Activated naive CD8-positive, alpha-beta T cell treated with anti-CD3 and anti-CD28 coated beads for 36 hours (primary cell): ENCODE data around the gene DNAJB7. TPM values are rescaled to one million over a fixed set of nuclear protein-coding genes. Genes with fewer than 3 reads are reported as not detected.
"Not testable (repeated sequence)": the region's sequence is repeated elsewhere in the genome, so short reads cannot be mapped to it uniquely, and the experiment has no call there.

Experiments
- DNase-seq: peaks from one replicate; pipeline ENCODE4 v3.0.0; 2021
- H3K27ac Mint-ChIP-seq: one replicate; pipeline ENCODE4 v1.8.0; 2022; ENCODE audit warnings: mild to moderate bottlenecking, moderate library complexity, mixed read lengths
- H3K27me3 Mint-ChIP-seq: one replicate; pipeline ENCODE4 v1.8.0; 2022; ENCODE audit warnings: mild to moderate bottlenecking, mixed read lengths
- H3K36me3 Mint-ChIP-seq: one replicate; pipeline ENCODE4 v1.8.0; 2021; ENCODE audit warnings: mild to moderate bottlenecking, mixed read lengths
- H3K4me1 Mint-ChIP-seq: one replicate; pipeline ENCODE4 v1.8.0; 2021; ENCODE audit warnings: mixed read lengths
- H3K4me3 Mint-ChIP-seq: one replicate; pipeline ENCODE4 v1.8.0; 2022; ENCODE audit warnings: mild to moderate bottlenecking, moderate library complexity, mixed read lengths
- H3K9me3 Mint-ChIP-seq: one replicate; pipeline ENCODE4 v1.8.0; 2022; ENCODE audit warnings: mixed read lengths
- total RNA-seq, 2 experiments: library from RNA; stranded (reverse); gene quantifications; one replicate each; pipeline ENCODE4 v1.2.3, GENCODE V29; 2021

DNAJB7 gene
- total RNA-seq, 2 experiments from 2014 or later: not detected

DNA sequence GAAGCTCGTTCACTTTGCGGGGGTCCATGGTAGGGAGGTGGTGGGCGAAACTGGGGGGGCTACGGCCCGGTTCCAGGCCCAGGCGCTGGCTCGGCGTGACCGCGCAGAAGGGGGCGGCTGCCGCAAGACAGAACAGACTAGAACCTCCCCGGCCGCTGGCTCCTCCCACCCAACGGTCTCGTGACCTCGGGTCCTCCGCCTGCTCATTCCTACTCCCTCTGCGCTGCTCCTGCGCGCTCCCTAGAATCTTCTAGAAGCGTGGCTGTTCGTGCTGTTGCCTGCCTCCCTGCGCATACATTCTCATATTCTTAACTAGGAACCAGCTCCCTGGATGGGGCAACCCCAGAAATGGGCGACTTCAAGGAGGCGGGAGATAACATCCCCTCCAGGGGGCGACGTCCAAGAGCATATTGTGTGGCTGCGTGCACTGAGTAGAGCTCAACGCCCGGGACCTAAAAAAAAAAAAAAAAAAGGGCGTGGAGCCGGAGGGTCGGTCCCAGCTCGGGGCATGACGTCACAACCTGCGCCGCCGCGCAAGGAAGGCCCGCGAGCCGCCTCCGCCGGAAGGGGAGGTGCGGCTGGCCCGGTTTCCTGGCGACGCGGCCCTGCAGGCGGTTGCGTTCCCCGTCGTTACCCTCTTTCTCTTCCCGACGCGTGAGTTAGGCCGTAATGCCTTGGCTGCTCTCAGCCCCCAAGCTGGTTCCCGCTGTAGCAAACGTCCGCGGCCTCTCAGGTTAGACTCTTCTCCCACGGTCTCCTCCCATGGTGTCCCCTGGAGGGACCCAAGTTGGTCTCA, 5.2 kb downstream of the DNAJB7 start, which contains the start of the genes ST13 and XPNPEP3:
ST13 (minus strand) TSS at position 127 of the 796 bp plus-strand sequence; CDS start at position 28, 99 bp downstream.
XPNPEP3 (plus strand) TSS at position 636 of the 796 bp plus-strand sequence; CDS start at position 670, 34 bp downstream.
- no peaks in the 10 kb centered on the region for H3K9me3 Mint-ChIP-seq
- peaks cover 39% of the 10 kb centered on the region for H3K4me1 Mint-ChIP-seq
- H3K36me3 Mint-ChIP-seq: peaks cover 12% of the 10 kb centered on the region
- no peaks in the 10 kb centered on the region for H3K27me3 Mint-ChIP-seq
- H3K4me3 Mint-ChIP-seq: peak within 1 kb of the TSS; percentile 99
- peak within 1 kb of the TSS; percentile 100 for H3K27ac Mint-ChIP-seq
- DNase-seq: peak; percentile 98

- no peak for DNase-seq
- no peaks in the 10 kb centered on the region for H3K27me3 Mint-ChIP-seq
- H3K9me3 Mint-ChIP-seq: no peaks in the 10 kb centered on the region
- H3K4me3 Mint-ChIP-seq: peak overlapping the region; percentile 99
- H3K27ac Mint-ChIP-seq: peak overlapping the region; percentile 100
- peaks cover 10% of the 10 kb centered on the region for H3K36me3 Mint-ChIP-seq
- peaks cover 44% of the 10 kb centered on the region for H3K4me1 Mint-ChIP-seq
Measured at GRCh38 chr22:40855979-40856512, 5.9 kb downstream of the DNAJB7 start.

DNA sequence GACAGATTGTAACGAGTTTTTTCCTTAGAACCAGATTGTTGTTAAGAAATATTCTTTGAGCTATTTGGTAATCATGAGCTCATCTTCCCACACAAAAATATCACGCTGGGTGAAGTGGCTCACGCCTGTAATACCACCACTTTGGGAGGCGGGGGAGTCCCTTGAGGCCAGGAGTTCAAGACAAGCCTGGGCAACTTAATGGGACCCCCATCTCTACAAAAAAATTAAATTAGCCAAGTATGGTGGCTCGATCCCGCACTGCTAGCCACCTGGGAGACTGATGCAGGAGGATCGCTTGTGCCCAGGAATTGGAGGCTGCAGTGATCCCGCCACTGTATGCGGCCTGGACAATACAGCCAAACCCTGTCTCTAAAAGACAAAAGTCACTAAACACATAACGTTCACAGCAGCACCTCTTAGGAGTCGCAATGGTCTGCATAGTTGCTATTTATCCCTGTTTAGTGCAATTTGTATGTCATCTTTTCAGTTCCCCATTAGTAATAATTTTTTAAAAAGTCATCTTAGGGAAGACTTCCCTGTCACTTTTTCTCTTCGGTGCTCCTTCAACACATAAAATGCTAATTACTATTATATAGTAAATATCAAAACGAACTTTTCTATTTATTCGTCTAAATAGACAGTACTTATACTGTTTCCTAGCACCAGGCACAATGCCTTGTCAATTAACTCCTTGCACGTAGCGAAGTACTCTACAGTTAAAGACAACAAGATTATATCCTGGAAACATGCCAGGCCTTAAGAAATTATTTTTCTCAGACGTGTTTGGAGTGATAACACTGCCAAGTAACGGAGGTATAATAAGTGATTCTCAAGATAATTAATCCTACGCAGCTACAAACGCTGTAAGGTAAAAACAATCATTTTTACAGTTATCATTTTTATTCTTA, 6.6 kb downstream of the DNAJB7 start:
- peak; percentile 13 for DNase-seq
- Mint-ChIP-seq H3K27me3 (no peaks in the 10 kb centered on the region), H3K27ac (peak overlapping the region; percentile 71), H3K36me3 (peaks cover 10% of the 10 kb centered on the region), H3K9me3 (no peaks in the 10 kb centered on the region), H3K4me1 (peaks cover 46% of the 10 kb centered on the region), H3K4me3 (peak overlapping the region; percentile 99)

GRCh38 chr22:40853961-40854360, 8.0 kb downstream of the DNAJB7 start:
- Mint-ChIP-seq H3K9me3 (no peaks in the 10 kb centered on the region), H3K4me1 (peaks cover 48% of the 10 kb centered on the region), H3K36me3 (peaks cover 12% of the 10 kb centered on the region), H3K27me3 (no peaks in the 10 kb centered on the region), H3K4me3 (peak overlapping the region; percentile 70), H3K27ac (peak overlapping the region; percentile 63)
- no peak for DNase-seq

- no peak for DNase-seq
- H3K27me3 Mint-ChIP-seq: no peaks in the 10 kb centered on the region
- H3K4me1 Mint-ChIP-seq: peaks cover 45% of the 10 kb centered on the region
- H3K9me3 Mint-ChIP-seq: no peaks in the 10 kb centered on the region
- peak overlapping the region; percentile 70 for H3K4me3 Mint-ChIP-seq
- H3K36me3 Mint-ChIP-seq: peaks cover 14% of the 10 kb centered on the region
- H3K27ac Mint-ChIP-seq: peak overlapping the region; percentile 63
Measured at GRCh38 chr22:40853333-40853732, 8.6 kb downstream of the DNAJB7 start.

DNA sequence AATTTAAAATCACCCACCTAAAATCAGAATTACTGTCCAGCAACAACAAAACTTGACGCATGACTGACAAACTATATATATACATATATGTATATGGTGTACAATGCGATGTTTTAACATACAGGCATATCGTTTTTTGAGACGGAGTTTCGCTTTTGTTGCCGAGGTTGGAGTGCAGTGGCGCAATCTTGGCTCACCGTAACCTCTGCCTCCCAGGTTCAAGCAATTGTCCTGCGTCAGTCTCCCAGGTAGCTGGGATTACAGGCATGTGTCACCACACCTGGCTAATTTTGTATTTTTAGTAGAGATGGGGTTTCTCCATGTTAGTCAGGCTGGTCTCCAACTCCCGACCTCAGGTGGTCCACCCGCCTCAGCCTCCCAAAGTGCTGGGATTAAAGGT, 16.1 kb downstream of the DNAJB7 start:
- peaks cover 21% of the 10 kb centered on the region for H3K36me3 Mint-ChIP-seq

GRCh38 chr22:40844951-40845350, 17.0 kb downstream of the DNAJB7 start:
- Mint-ChIP-seq H3K9me3 (no peaks in the 10 kb centered on the region), H3K27me3 (no peaks in the 10 kb centered on the region), H3K27ac (no peak overlapping the region), H3K4me3 (no peak overlapping the region), H3K4me1 (peaks cover 19% of the 10 kb centered on the region), H3K36me3 (peaks cover 25% of the 10 kb centered on the region)
- DNase-seq: no peak

More for the DNA sequence above, 16.1 kb downstream of the DNAJB7 start:
- H3K4me3 Mint-ChIP-seq, H3K9me3 Mint-ChIP-seq, H3K27me3 Mint-ChIP-seq, DNase-seq, H3K27ac Mint-ChIP-seq: not testable (repeated sequence)
- H3K4me1 Mint-ChIP-seq: peaks cover 19% of the 10 kb centered on the region

DNA sequence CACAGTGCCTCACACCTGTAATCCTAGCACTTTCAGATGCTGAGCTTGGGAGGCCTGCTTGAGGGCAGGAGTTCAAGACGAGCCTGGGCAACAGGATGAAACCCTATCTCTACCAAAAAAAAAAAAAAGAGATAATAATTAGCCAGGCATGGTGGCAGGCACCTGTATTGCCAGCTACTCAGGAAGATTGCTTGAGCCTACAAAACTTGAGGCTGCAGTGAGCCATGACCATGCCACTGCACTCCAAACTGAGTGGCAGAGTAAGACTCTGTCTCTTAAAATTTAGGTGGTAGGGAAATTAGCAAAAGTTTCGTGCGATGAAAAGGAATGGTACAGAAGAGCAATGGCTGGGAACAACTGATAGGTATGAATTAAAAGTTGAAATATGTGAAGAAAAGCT, 23.4 kb downstream of the DNAJB7 start:
- no peak for DNase-seq
- Mint-ChIP-seq H3K36me3 (peaks cover 13% of the 10 kb centered on the region), H3K27me3 (no peaks in the 10 kb centered on the region), H3K27ac (peak overlapping the region; percentile 67), H3K4me1 (peaks cover 14% of the 10 kb centered on the region), H3K4me3 (no peak overlapping the region), H3K9me3 (no peaks in the 10 kb centered on the region)

GRCh38 chr22:40834619-40835018, 27.3 kb downstream of the DNAJB7 start:
- H3K4me3 Mint-ChIP-seq: no peak overlapping the region
- peaks cover 5% of the 10 kb centered on the region for H3K4me1 Mint-ChIP-seq
- H3K9me3 Mint-ChIP-seq: no peaks in the 10 kb centered on the region
- H3K36me3 Mint-ChIP-seq: peaks cover 12% of the 10 kb centered on the region
- no peak overlapping the region for H3K27ac Mint-ChIP-seq
- DNase-seq: no peak
- no peaks in the 10 kb centered on the region for H3K27me3 Mint-ChIP-seq

DNA sequence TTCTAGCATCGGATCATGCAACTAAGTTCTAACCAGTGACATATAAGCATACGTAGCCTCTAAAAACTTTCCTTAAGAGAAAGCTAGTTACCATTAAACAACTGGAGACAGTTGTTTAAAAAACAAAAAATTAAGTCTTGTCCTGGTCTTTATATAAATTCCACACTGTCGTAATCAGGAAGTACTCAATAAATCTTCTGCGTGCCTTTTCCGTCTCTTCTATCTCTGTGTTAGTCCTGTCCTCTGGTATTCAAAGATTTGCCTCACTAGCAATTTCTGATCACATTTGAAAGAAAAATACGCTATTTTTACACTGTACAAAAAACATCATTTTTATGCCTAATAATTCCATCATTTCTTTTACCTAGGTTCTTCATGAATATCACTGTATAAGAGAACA, 32.8 kb downstream of the DNAJB7 start:
- Mint-ChIP-seq H3K27ac (no peak overlapping the region), H3K4me1 (no peaks in the 10 kb centered on the region), H3K4me3 (no peak overlapping the region), H3K27me3 (no peaks in the 10 kb centered on the region), H3K36me3 (peaks cover 17% of the 10 kb centered on the region), H3K9me3 (no peaks in the 10 kb centered on the region)
- DNase-seq: no peak

DNA sequence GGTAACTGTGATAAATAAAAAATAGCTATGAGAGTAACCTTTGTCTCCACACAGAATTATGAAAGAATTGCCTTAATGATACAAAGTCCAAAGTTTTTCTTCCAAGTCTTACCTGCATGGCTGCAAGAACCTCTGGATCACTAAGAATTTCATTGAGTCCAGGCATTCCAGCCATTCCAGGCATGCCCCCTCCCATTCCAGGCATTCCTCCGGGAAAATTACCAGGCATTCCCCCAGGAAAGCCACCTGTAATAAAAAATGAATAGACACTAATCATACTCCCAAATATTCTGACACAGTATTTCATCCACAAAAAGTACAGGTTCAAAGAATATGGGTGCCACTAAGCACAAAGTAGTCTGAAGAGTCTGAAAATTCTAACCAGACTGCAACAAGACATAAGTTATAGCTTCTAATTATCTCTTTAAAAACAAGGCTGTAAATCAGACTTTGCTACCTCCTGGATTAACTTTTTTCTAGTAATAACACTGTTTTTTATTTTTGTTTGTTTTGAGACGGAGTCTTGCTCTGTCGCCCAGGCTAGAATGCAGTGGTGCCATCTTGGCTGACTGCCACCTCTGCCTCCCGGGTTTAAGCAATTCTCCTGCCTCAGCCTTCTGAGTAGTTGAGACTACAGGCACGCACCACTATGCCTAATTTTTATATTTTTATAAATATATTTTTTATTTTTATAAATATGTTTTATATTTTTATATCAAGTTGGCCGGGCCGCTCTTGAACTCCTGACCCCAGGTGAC, 34.8 kb downstream of the DNAJB7 start:
- H3K9me3 Mint-ChIP-seq: no peaks in the 10 kb centered on the region
- no peaks in the 10 kb centered on the region for H3K4me1 Mint-ChIP-seq
- H3K27ac Mint-ChIP-seq: no peak overlapping the region
- H3K36me3 Mint-ChIP-seq: peaks cover 12% of the 10 kb centered on the region
- H3K27me3 Mint-ChIP-seq: no peaks in the 10 kb centered on the region
- DNase-seq: no peak
- H3K4me3 Mint-ChIP-seq: no peak overlapping the region

DNA sequence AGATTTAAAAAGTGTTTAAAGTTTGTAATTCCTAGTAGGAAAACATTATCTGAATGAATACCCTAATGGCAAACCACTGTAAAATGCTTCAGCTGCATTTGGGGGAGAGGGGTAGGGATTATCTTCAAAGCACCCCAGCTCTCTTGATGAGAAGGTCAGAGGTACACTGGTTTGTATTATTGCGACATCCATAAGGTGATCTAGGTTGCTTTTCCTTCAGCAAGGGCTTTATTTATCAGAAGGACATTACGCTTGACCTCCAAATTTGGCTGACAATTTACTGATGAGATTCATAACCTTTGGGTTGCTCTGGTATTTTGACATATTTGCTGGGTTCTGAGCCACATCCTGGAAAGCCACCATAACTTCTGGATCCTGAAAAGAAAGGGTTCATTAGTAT, 35.6 kb downstream of the DNAJB7 start:
- peaks cover 12% of the 10 kb centered on the region for H3K36me3 Mint-ChIP-seq
- H3K9me3 Mint-ChIP-seq, DNase-seq, H3K27ac Mint-ChIP-seq, H3K4me1 Mint-ChIP-seq, H3K4me3 Mint-ChIP-seq, H3K27me3 Mint-ChIP-seq: not testable (repeated sequence)

GRCh38 chr22:40823426-40823825, 38.5 kb downstream of the DNAJB7 start:
- H3K27me3 Mint-ChIP-seq: no peaks in the 10 kb centered on the region
- H3K4me1 Mint-ChIP-seq: peaks cover 8% of the 10 kb centered on the region
- H3K4me3 Mint-ChIP-seq: no peak overlapping the region
- DNase-seq: no peak
- H3K27ac Mint-ChIP-seq: no peak overlapping the region
- H3K36me3 Mint-ChIP-seq: peaks cover 5% of the 10 kb centered on the region
- H3K9me3 Mint-ChIP-seq: no peaks in the 10 kb centered on the region

DNA sequence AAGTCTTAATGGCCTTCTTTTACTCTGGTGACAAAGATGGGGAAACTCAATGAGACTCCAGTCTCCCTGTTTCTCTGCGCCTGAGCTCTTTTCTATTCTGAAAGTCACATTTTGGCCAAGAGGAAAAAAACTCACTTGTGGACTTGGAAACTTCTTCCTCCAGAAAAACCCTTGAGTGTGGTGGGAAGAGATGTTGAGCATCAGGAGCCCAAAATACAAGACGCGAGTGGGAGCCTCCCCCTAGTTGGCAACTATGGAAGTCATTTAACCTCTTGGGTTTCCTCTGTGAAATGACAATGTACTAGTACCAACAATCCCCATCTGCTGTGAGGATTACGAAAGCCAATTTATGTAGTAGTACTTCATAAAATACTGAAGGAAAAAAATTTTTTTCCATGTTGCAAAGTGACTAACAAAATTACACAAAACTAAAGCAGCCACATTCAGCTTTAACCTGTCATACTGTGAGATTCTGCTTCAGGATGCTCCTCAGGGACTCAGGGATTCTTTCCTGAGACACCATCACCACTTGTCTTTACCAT, 42.2 kb downstream of the DNAJB7 start:
- Mint-ChIP-seq H3K4me1 (peaks cover 29% of the 10 kb centered on the region), H3K27ac (peak overlapping the region; percentile 73), H3K36me3 (peaks cover 26% of the 10 kb centered on the region), H3K27me3 (no peaks in the 10 kb centered on the region), H3K4me3 (peak overlapping the region; percentile 88), H3K9me3 (peaks cover 3% of the 10 kb centered on the region)
- DNase-seq: no peak
